Ectodermal cell (in vitro differentiated cells): ENCODE measurements around the gene AIM2. TPM values are rescaled to one million over a fixed set of nuclear protein-coding genes. Genes with fewer than 3 reads are reported as not detected.
"Not testable (repeated sequence)": the region's sequence is repeated elsewhere in the genome, so short reads cannot be mapped to it uniquely, and the experiment has no call there.

Source experiments
- H3K27ac ChIP-seq: 2 replicates; pipeline ENCODE4 v1.7.0; 2013; ENCODE audit warnings: mild to moderate bottlenecking, low read depth, low read length; ENCODE audit not compliant: insufficient read depth, poor library complexity, severe bottlenecking
- H3K27me3 ChIP-seq: 2 replicates; pipeline ENCODE4 v1.7.0; 2013; ENCODE audit warnings: mild to moderate bottlenecking, low read length; ENCODE audit not compliant: insufficient read depth, control insufficient read depth, poor library complexity, severe bottlenecking
- H3K36me3 ChIP-seq: one replicate; pipeline ENCODE4 v1.7.0; 2013; ENCODE audit warnings: low read length; ENCODE audit not compliant: control insufficient read depth, insufficient read depth
- H3K4me1 ChIP-seq: one replicate; pipeline ENCODE4 v1.7.0; 2013; ENCODE audit warnings: low read length; ENCODE audit not compliant: control insufficient read depth, insufficient read depth
- H3K4me3 ChIP-seq: 2 replicates; pipeline ENCODE4 v1.7.0; 2013; ENCODE audit warnings: low read depth, low read length, control low read depth; ENCODE audit not compliant: insufficient read depth
- H3K9me3 ChIP-seq: 2 replicates; pipeline ENCODE4 v1.7.0; 2013; ENCODE audit warnings: mild to moderate bottlenecking, low read length, moderate library complexity; ENCODE audit not compliant: control insufficient read depth
- WGBS, 2 experiments: methylation state at CpG; one replicate each; pipeline ENCODE4 v1.1.7; 2013; ENCODE audit warnings: missing lambda C conversion rate in 2 of 2; 5-methylcytosine and 5-hydroxymethylcytosine counted together
- polyA plus RNA-seq, 4 experiments: library from polyadenylated mRNA; stranded (reverse); fragments of 50-300 nt; gene quantifications; one replicate each; pipeline ENCODE4 v1.2.3, GENCODE V29; 2013

AIM2 gene, protein sequence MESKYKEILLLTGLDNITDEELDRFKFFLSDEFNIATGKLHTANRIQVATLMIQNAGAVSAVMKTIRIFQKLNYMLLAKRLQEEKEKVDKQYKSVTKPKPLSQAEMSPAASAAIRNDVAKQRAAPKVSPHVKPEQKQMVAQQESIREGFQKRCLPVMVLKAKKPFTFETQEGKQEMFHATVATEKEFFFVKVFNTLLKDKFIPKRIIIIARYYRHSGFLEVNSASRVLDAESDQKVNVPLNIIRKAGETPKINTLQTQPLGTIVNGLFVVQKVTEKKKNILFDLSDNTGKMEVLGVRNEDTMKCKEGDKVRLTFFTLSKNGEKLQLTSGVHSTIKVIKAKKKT
- 3.2 TPM for polyA plus RNA-seq (2013, experiment 1 of 4)
- polyA plus RNA-seq (2013, experiment 2 of 4) = 4.5 TPM
- polyA plus RNA-seq (2013, experiment 3 of 4) = 4.4 TPM
- polyA plus RNA-seq (2013, experiment 4 of 4) = 3.3 TPM

DNA sequence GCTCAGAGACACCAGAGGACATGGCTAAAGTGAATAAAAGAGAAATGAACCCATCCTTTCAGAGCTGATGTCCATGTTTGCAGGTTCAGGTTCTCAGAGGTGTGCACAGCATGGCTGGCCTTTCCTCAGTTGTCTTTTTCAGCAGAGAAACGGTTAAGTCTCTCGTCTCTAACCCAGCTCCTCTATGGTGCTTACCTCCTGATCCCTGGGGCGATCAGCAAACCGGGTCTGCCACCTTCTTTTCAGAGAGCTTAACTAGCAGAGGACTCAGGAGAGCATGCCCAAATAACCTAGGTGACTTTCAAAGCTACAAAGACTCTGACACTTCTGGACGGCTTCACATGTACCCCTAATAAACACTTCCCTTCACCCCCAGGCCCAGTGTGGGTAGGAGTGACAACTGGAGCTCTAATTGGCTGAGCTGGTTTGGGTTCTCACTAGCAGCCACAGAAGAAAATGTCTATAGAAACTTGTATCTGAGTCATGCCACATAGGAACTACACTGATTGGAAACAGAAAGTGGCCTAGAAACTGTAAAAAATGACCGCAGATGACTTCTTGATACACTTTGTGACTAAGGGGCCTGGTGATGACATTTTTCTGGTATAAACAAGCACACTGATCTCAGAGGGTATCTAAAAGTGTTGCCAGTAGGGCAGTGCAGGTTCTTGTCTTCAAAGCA, at the start of gene AIM2:
Gene AIM2, minus strand, starts transcription at position 329 of the 682 bp plus-strand sequence. CDS start 3,267 bp downstream, outside the sequence.
- Histone ChIP-seq H3K4me1 (no peaks in the 10 kb centered on the region), H3K4me3 (no peak within 1 kb of the TSS), H3K9me3 (no peaks in the 10 kb centered on the region), H3K27ac (no peak within 1 kb of the TSS), H3K36me3 (no peaks in the 10 kb centered on the region), H3K27me3 (no peaks in the 10 kb centered on the region)
- WGBS, 2 experiments = 78 to 84% methylated on average over 6 of the region's 6 CpGs

DNA sequence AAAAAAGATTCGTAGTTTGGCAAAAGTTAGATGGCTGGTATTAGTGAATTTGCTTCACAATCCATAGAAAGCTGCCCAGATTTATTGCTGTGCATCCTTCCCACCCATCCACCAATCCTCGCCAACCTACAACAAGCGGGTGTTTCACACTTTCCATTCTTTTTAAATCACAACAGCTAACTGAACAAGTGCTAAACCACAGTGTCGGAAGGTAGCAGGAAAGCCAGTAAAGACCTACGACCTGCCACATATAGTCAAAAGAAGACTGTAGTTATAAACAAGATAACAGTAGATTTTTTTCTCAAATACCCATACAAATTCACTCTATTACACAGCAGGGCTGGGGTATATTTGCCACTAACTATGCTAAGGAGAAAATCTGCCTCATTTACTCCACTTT, 47.0 kb upstream of the AIM2 start:
- Histone ChIP-seq H3K27me3 (no peaks in the 10 kb centered on the region), H3K4me3 (no peak overlapping the region), H3K27ac (no peak overlapping the region), H3K9me3 (no peaks in the 10 kb centered on the region), H3K36me3 (peaks cover 4% of the 10 kb centered on the region), H3K4me1 (no peaks in the 10 kb centered on the region)
- 91 to 96% methylated on average over 4 to 5 of the region's 5 CpGs for WGBS, 2 experiments

DNA sequence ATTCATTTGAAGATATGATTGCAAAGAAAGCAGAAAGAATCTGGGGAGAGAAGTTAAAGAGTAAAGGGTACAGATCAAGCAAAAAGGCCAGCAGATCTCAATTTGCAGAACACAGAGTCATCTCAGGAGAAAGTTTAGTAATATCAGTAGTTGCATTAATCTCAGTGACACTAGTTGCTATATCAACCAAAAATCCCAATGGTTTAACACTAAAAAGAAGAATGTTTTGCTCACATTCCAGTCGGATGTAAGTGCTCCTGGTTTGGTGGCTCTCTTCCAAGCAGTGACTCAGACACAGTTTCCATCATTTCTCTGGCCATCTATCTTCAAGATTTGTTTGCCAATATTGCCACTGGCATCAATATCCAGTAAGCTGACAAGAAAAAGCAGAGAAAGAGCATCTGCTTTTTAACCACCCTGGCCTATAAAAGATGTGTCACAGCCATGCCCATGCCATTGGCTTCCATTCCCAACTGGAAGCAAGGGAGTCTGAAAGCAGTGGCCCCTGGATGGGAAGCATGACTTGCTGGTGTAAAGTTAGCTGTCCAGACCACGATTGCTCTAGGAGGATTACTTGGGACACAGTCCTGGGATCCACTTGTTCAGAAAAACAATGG, 45.5 kb upstream of the AIM2 start:
- Histone ChIP-seq H3K27ac (no peak overlapping the region), H3K4me1 (no peaks in the 10 kb centered on the region), H3K9me3 (no peaks in the 10 kb centered on the region), H3K36me3 (peaks cover 4% of the 10 kb centered on the region), H3K27me3 (no peaks in the 10 kb centered on the region), H3K4me3 (no peak overlapping the region)
- WGBS, 2 experiments = 89 to 90% methylated on average over 2 of the region's 2 CpGs

DNA sequence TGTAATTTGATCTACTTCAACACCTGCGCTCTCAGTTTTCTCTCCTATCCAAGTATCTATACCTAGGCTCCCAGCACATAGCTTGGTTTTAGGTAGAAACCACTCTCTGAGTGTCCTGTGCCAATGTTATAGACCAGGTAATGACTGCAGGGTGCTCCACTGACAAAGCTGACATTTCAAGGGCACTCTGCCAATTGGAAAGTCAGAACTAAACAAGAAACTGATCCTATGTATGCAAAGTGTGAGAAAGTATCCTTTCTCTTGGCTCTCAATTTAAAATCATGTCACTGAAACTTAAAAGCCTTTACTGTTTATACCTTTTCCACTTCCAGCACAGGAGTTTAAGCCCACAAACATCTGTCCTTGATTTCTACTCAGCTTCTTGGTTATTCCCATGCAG, 45.0 kb upstream of the AIM2 start:
- Histone ChIP-seq H3K4me1 (no peaks in the 10 kb centered on the region), H3K27ac (no peak overlapping the region), H3K9me3 (no peaks in the 10 kb centered on the region), H3K27me3 (no peaks in the 10 kb centered on the region), H3K4me3 (no peak overlapping the region), H3K36me3 (peaks cover 4% of the 10 kb centered on the region)
- 86 to 100% methylated on average over 1 of the region's 1 CpG for WGBS, 2 experiments

DNA sequence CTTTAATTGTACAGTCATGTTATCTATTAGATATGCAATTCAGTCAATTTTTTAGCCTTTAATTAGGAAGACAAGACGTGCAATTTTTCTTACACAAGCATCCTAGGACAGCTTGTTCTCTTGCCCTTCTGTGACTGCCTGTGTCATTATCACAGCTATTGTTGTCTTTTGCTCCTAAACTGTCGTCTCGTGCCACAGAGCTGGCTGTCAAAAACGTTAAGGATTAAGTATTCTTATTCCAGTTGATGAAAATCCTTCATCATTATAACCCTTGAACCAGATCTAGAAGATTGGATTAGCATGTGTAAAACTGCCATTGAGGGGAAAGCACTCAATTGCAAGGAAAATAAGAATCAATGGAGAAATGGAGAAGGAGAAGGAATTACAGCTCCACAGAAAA, 43.8 kb upstream of the AIM2 start:
- WGBS, 2 experiments = 91 to 97% methylated on average over 2 to 4 of the region's 4 CpGs

DNA sequence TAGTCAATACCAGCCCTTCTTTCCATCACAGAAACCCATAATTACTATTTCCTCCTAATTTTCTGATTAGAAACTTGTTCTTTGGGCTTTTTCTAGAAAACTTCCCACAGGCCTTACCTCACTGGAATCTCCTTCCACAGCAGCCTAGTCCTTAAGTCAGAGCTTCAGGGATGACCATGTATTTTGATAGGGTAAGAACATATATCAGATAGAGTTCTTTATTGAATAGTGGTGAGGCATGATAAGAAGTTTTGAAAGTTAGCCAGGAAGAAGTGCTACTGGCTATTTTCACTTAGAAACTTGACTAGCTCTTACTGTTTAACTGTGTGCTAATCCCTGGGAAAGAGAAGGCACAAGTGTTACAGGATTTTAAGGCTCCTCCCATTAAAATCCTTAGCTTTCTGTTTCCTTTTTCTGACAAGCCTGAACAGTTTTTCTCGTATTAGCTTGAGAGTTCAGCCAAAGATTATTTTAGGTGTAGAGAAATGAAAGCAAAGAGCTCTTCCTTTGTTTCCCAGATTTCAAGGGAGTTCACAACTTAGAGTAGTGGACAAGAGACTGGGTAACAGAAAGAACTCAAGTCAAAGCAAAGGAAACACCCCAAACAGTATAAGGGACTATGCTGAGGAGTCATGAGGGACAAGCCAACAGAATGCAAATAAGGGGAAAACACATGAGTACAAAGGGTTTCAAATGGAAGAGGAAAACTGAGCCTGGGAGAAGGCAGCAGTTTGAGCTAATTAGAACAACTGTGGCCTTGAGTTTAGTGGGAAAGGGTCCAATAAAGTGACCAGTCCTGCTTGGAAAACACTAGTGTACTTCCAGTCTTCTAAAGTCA, 37.2 kb upstream of the AIM2 start:
- no peak overlapping the region for H3K27ac ChIP-seq
- no peaks in the 10 kb centered on the region for H3K9me3 ChIP-seq
- H3K27me3 ChIP-seq = no peaks in the 10 kb centered on the region
- H3K36me3 ChIP-seq = no peaks in the 10 kb centered on the region
- WGBS, 2 experiments = 73 to 80% methylated on average over 1 of the region's 1 CpG
- no peak overlapping the region for H3K4me3 ChIP-seq
- no peaks in the 10 kb centered on the region for H3K4me1 ChIP-seq

More for the DNA sequence above, 43.8 kb upstream of the AIM2 start:
- H3K4me3 ChIP-seq = no peak overlapping the region
- no peaks in the 10 kb centered on the region for H3K9me3 ChIP-seq
- H3K27me3 ChIP-seq = no peaks in the 10 kb centered on the region
- peaks cover 4% of the 10 kb centered on the region for H3K36me3 ChIP-seq
- no peak overlapping the region for H3K27ac ChIP-seq
- no peaks in the 10 kb centered on the region for H3K4me1 ChIP-seq

DNA sequence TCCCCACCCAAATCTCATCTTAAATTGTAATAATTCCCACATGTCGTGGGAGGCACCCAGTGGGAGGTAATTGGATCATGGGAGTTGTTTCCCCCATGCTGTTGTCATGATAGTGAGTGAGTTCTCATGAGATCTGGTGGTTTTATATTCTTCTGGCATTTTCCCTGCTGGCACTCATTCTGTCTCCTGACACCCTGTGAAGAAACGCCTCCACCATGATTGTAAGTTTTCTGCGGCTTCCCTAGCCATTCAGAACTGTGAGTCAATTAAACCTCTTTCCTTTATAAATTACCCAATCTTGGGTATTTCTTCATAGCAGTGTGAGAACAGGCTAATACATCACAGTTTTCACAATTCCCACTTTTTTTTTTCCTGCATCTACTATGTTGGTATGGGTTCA, 26.5 kb upstream of the AIM2 start:
- H3K27me3 ChIP-seq, H3K4me3 ChIP-seq, H3K4me1 ChIP-seq, H3K36me3 ChIP-seq, H3K27ac ChIP-seq, H3K9me3 ChIP-seq: not testable (repeated sequence)
- WGBS, 2 experiments = 87 to 91% methylated on average over 3 of the region's 3 CpGs

DNA sequence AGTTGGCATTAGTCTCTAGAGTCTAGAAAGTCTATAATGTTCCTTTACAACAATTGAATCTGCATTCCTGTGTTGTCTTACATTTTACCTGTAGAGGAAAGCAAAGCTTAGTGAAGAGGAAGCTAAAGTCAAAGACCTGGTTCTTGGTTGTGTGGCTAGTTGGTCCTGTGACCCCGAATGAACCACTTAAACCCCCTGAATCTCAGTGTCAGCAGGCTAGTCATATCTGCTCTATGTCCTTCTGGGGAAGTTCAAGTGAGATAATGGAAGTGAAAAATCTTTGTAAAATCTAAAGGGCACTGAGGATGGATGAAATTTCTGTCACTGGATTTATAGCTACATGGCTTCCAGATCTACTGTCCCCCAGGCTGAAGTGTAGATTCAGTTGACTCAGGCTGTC, 24.0 kb upstream of the AIM2 start:
- WGBS, 2 experiments = 93 to 97% methylated on average over 1 of the region's 1 CpG
- Histone ChIP-seq H3K27me3 (no peaks in the 10 kb centered on the region), H3K4me3 (no peak overlapping the region), H3K27ac (no peak overlapping the region), H3K9me3 (no peaks in the 10 kb centered on the region), H3K36me3 (no peaks in the 10 kb centered on the region), H3K4me1 (no peaks in the 10 kb centered on the region)

DNA sequence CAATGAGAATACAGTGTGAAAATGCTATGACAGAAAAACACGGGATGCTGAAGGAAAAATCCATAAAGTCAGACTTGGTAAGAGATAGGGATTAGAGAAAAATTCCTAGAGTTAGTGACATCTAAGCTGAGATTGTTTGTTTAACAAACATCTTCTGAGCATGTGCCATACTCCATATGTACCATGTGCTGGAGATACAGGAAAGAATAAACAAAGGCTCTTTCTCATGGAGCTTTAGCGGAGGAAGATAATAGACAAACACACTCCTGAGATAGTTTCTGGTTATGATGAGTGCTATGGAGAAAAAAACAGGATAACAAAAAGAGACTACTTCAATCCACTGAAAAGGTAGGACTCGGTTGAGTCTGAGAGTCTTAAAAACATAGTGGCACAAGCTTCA, 22.0 kb upstream of the AIM2 start:
- 87 to 93% methylated on average over 3 of the region's 3 CpGs for WGBS, 2 experiments
- Histone ChIP-seq H3K27me3 (no peaks in the 10 kb centered on the region), H3K36me3 (no peaks in the 10 kb centered on the region), H3K4me1 (no peaks in the 10 kb centered on the region), H3K27ac (no peak overlapping the region), H3K9me3 (no peaks in the 10 kb centered on the region), H3K4me3 (no peak overlapping the region)
